K562 (cell line): Measurements from ENCODE around the gene C15orf62. TPM values are rescaled to one million over a fixed set of nuclear protein-coding genes. Genes with fewer than 3 reads are reported as not detected.
A peak's percentile ranks its signal among the peaks of the same experiment; 100 is the strongest.

Source experiments
- ATF7 ChIP-seq: fragments of 450-650 bp; IDR thresholded peaks from 2 replicates; pipeline ENCODE4 v1.7.1; 2014; ENCODE audit warnings: mild to moderate bottlenecking, moderate library complexity
- BCOR ChIP-seq: fragments of 450-650 bp; IDR thresholded peaks from 2 replicates; pipeline ENCODE4 v1.6.1; 2016
- CBFA2T3 ChIP-seq: fragments of 450-650 bp; IDR thresholded peaks from 2 replicates; pipeline ENCODE4 v1.6.1; 2017
- CHD4 ChIP-seq: fragments of 200-600 bp; sonication (generic); IDR thresholded peaks from 3 replicates; pipeline ENCODE4 v1.6.1; 2012; ENCODE audit warnings: low read depth, mild to moderate bottlenecking, mixed read lengths, low read length, inconsistent platforms; ENCODE audit not compliant: insufficient read depth, insufficient replicate concordance, poor library complexity, severe bottlenecking
- CXXC5 ChIP-seq: fragments of 250-450 bp; sonication (Bioruptor Pico); IDR thresholded peaks from 2 replicates; pipeline ENCODE4 v1.8.0; 2022; ENCODE audit warnings: inconsistent platforms, mild to moderate bottlenecking, moderate library complexity
- KAT7 ChIP-seq: sonication (generic); formaldehyde crosslinking; IDR thresholded peaks from 2 replicates; pipeline ENCODE4 v1.8.0; 2022; ENCODE audit warnings: missing genetic modification reagents, mild to moderate bottlenecking, borderline replicate concordance
- KDM1A ChIP-seq, 2 experiments: fragments of 450-650 bp; IDR thresholded peaks; 2 replicates each; pipeline ENCODE4 v1.6.1; 2016; ENCODE audit warnings: mild to moderate bottlenecking in 2 of 2
- KHSRP ChIP-seq: fragments of 450-650 bp; IDR thresholded peaks from 2 replicates; pipeline ENCODE4 v1.6.1; 2017
- LEF1 ChIP-seq: fragments of 450-650 bp; IDR thresholded peaks from 2 replicates; pipeline ENCODE4 v1.6.1; 2016; ENCODE audit warnings: mild to moderate bottlenecking
- NBN ChIP-seq: fragments of 450-650 bp; IDR thresholded peaks from 2 replicates; pipeline ENCODE4 v1.6.1; 2016; ENCODE audit warnings: low read depth, mild to moderate bottlenecking
- NFIC ChIP-seq: fragments of 450-650 bp; IDR thresholded peaks from 2 replicates; pipeline ENCODE4 v1.6.1; 2017; ENCODE audit warnings: mild to moderate bottlenecking, inconsistent platforms
- RBM25 ChIP-seq: fragments of 200-400 bp; formaldehyde crosslinking; IDR thresholded peaks from 2 replicates; pipeline ENCODE4 v1.6.1; 2018; ENCODE audit warnings: low read length, low read depth, moderate library complexity; ENCODE audit not compliant: severe bottlenecking
- RCOR1 ChIP-seq, 2 experiments: IDR thresholded peaks; 2 replicates each; pipeline ENCODE4 v1.6.1; 2012; ENCODE audit warnings: low read depth in 2 of 2, low read length in 2 of 2, borderline replicate concordance in 1 of 2, improper control_type of control experiment in 1 of 2
- SMARCA5 ChIP-seq: fragments of 450-650 bp; IDR thresholded peaks from 2 replicates; pipeline ENCODE4 v1.6.1; 2016
- TBL1XR1 ChIP-seq, 2 experiments: IDR thresholded peaks; 2 replicates each; pipeline ENCODE4 v1.6.1; 2012; ENCODE audit warnings: improper control_type of control experiment in 2 of 2, low read length in 2 of 2, mild to moderate bottlenecking in 1 of 2
- ZBTB17 ChIP-seq: fragments of 450-650 bp; formaldehyde crosslinking; IDR thresholded peaks from 2 replicates; pipeline ENCODE4 v1.4.0; 2020; ENCODE audit warnings: mild to moderate bottlenecking
- polyA plus RNA-seq, 8 experiments: library from polyadenylated mRNA; depleted of rRNA in 4 of 8; stranded (reverse) in 5 of 8; unstranded in 3 of 8; fragments of >200 nt; fragmentation: Nextera tagmentation in 2 of 8; fragmentation: Illumina TruSeq in 1 of 8; extraction: Ambion mirVana in 2 of 8; extraction: Trizol in 1 of 8; gene quantifications; 2 replicates each; pipeline versions ENCODE4 v1.2.1 to v1.2.3, GENCODE V29; 2011 to 2014; ENCODE audit warnings: inconsistent platforms in 1 of 8, missing spikeins in 1 of 8
- total RNA-seq, 7 experiments: library from RNA; depleted of rRNA in 6 of 7; stranded (reverse); fragments of >200 nt in 6 of 7; fragmentation: Illumina TruSeq in 2 of 7; extraction: Trizol in 2 of 7; gene quantifications; 2 replicates each; pipeline versions ENCODE4 v1.2.1 to v1.2.3, GENCODE V29; 2011 to 2021; ENCODE audit warnings: low replicate concordance in 1 of 7
- TF ChIP-seq, protein P1 (sequence below): fragments of 450-650 bp; IDR thresholded peaks from 2 replicates; pipeline ENCODE4 v1.6.1; 2017; ENCODE audit warnings: antibody characterized with exemption, mild to moderate bottlenecking
- TF ChIP-seq, protein P2 (sequence below): fragments of 450-650 bp; IDR thresholded peaks from 2 replicates; pipeline ENCODE4 v1.6.1; 2016; ENCODE audit warnings: missing biosample characterization, missing genetic modification characterization
- TF ChIP-seq, protein P3 (sequence below), 3 experiments: IDR thresholded peaks in 2 of 3; conservative IDR thresholded peaks in 1 of 3; 2 replicates each; pipeline ENCODE4 v1.5.1; 2011 to 2012; ENCODE audit warnings: low read length in 3 of 3, mild to moderate bottlenecking in 3 of 3, control low read depth in 2 of 3, improper control_type of control experiment in 1 of 3, inconsistent platforms in 1 of 3, low read depth in 1 of 3, mixed read lengths in 1 of 3, moderate library complexity in 1 of 3; ENCODE audit not compliant: insufficient read depth in 2 of 3
- TF ChIP-seq, protein P4 (sequence below): fragments of 450-650 bp; formaldehyde crosslinking; IDR thresholded peaks from 2 replicates; pipeline ENCODE4 v1.4.0; 2022; ENCODE audit warnings: missing genetic modification characterization

The C15orf62 gene
- total and polyA plus RNA-seq, 9 of the 15 experiments (the other 6 are each of a cell fraction or from before 2014, with no cell fraction given), result 0.01 to 0.76 (median 0.30) TPM; not detected in 1

DNA sequence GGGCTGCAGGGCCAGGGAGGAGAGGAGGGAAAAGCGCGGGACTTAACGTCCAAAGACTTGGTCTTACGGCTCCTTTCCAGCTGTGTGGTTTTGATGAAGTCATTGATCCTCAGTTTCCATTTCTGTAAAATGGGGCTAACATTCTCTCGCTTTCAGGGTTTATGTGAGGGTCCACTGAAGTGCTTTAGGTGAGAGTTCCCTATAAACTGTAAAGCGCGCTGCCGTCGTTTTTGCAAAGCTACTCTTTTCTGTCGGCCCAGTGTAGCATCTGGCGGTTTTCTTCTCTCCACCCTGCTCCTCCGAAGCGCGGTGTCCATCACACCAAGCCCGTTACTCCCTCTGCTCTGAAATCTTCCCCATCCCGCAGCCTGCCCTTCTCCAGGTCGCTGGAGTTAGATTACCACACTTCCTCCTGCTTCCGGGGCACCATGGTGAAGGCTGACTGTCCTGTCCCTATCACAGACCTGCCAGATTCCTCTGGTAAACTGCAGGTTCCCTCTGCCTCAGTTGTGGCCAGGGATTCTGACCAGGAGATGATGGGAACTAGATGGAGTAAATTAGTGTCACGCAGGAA is 38.2 kb downstream of the C15orf62 start (continued):
- TF ChIP-seq, protein P1, sequence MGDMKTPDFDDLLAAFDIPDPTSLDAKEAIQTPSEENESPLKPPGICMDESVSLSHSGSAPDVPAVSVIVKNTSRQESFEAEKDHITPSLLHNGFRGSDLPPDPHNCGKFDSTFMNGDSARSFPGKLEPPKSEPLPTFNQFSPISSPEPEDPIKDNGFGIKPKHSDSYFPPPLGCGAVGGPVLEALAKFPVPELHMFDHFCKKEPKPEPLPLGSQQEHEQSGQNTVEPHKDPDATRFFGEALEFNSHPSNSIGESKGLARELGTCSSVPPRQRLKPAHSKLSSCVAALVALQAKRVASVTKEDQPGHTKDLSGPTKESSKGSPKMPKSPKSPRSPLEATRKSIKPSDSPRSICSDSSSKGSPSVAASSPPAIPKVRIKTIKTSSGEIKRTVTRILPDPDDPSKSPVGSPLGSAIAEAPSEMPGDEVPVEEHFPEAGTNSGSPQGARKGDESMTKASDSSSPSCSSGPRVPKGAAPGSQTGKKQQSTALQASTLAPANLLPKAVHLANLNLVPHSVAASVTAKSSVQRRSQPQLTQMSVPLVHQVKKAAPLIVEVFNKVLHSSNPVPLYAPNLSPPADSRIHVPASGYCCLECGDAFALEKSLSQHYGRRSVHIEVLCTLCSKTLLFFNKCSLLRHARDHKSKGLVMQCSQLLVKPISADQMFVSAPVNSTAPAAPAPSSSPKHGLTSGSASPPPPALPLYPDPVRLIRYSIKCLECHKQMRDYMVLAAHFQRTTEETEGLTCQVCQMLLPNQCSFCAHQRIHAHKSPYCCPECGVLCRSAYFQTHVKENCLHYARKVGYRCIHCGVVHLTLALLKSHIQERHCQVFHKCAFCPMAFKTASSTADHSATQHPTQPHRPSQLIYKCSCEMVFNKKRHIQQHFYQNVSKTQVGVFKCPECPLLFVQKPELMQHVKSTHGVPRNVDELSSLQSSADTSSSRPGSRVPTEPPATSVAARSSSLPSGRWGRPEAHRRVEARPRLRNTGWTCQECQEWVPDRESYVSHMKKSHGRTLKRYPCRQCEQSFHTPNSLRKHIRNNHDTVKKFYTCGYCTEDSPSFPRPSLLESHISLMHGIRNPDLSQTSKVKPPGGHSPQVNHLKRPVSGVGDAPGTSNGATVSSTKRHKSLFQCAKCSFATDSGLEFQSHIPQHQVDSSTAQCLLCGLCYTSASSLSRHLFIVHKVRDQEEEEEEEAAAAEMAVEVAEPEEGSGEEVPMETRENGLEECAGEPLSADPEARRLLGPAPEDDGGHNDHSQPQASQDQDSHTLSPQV, result no peak
- TF ChIP-seq SMARCA5, result peak; percentile 84
- 0 out of 2 replicates have a peak, but pooled peaks have one; percentile 8 for TF ChIP-seq CBFA2T3
- peak; percentile 86 for TF ChIP-seq RBM25
- TF ChIP-seq BCOR, result peak; percentile 95
- 0 out of 2 replicates have a peak, but pooled peaks have one; percentile 57 for TF ChIP-seq KAT7 (CRISPR knock-in tag)
- TF ChIP-seq, protein P2, sequence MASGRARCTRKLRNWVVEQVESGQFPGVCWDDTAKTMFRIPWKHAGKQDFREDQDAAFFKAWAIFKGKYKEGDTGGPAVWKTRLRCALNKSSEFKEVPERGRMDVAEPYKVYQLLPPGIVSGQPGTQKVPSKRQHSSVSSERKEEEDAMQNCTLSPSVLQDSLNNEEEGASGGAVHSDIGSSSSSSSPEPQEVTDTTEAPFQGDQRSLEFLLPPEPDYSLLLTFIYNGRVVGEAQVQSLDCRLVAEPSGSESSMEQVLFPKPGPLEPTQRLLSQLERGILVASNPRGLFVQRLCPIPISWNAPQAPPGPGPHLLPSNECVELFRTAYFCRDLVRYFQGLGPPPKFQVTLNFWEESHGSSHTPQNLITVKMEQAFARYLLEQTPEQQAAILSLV (tag), result no peak
- TF ChIP-seq NFIC, result 0 out of 2 replicates have a peak, but pooled peaks have one; percentile 13
- 0 out of 2 replicates have a peak, but pooled peaks have one; percentile 26 for TF ChIP-seq LEF1
- peak; percentile 83 for TF ChIP-seq CHD4
- TF ChIP-seq RCOR1 (IDR thresholded peaks at IDR 0.05; ENCODE audit: borderline replicate concordance in 1 of 2, low read depth in 2 of 2, low read length in 2 of 2), result peak in 1 of 2 experiments; percentile 63; a peak in 1 of 4 replicates
- 0 out of 2 replicates have a peak, but pooled peaks have one; percentile 40 for TF ChIP-seq ATF7
- 0 out of 2 replicates have a peak, but pooled peaks have one; percentile 23 for TF ChIP-seq NBN
- peak; percentile 75 to 76 for TF ChIP-seq KDM1A (IDR thresholded peaks at IDR 0.05)
- no peak for TF ChIP-seq TBL1XR1 (IDR thresholded peaks at IDR 0.05; ENCODE audit: low read length in 2 of 2)
- TF ChIP-seq CXXC5 (CRISPR knock-in tag), result no peak
- TF ChIP-seq, protein P3, sequence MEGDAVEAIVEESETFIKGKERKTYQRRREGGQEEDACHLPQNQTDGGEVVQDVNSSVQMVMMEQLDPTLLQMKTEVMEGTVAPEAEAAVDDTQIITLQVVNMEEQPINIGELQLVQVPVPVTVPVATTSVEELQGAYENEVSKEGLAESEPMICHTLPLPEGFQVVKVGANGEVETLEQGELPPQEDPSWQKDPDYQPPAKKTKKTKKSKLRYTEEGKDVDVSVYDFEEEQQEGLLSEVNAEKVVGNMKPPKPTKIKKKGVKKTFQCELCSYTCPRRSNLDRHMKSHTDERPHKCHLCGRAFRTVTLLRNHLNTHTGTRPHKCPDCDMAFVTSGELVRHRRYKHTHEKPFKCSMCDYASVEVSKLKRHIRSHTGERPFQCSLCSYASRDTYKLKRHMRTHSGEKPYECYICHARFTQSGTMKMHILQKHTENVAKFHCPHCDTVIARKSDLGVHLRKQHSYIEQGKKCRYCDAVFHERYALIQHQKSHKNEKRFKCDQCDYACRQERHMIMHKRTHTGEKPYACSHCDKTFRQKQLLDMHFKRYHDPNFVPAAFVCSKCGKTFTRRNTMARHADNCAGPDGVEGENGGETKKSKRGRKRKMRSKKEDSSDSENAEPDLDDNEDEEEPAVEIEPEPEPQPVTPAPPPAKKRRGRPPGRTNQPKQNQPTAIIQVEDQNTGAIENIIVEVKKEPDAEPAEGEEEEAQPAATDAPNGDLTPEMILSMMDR (IDR thresholded peaks at IDR 0.05 in 2 of 3, conservative IDR thresholded peaks at IDR 0.05 in 1 of 3; ENCODE audit: insufficient read depth in 2 of 3, low read depth in 1 of 3, low read length in 3 of 3), result no peak
- no peak for TF ChIP-seq ZBTB17
- TF ChIP-seq, protein P4, sequence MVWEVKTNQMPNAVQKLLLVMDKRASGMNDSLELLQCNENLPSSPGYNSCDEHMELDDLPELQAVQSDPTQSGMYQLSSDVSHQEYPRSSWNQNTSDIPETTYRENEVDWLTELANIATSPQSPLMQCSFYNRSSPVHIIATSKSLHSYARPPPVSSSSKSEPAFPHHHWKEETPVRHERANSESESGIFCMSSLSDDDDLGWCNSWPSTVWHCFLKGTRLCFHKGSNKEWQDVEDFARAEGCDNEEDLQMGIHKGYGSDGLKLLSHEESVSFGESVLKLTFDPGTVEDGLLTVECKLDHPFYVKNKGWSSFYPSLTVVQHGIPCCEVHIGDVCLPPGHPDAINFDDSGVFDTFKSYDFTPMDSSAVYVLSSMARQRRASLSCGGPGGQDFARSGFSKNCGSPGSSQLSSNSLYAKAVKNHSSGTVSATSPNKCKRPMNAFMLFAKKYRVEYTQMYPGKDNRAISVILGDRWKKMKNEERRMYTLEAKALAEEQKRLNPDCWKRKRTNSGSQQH, result no peak
- TF ChIP-seq KHSRP, result no peak
